Erythroblast (primary cell): ENCODE data around the gene NCAPD2.

Source experiments
- GATA1 ChIP-seq: IDR thresholded peaks from 2 replicates; pipeline ENCODE4 v1.6.1; 2011; ENCODE audit warnings: low read depth, mild to moderate bottlenecking, control low read depth, low read length, moderate library complexity
- POLR2A ChIP-seq: IDR thresholded peaks from 2 replicates; pipeline ENCODE4 v1.6.1; 2011; ENCODE audit warnings: mild to moderate bottlenecking, low read length

DNA sequence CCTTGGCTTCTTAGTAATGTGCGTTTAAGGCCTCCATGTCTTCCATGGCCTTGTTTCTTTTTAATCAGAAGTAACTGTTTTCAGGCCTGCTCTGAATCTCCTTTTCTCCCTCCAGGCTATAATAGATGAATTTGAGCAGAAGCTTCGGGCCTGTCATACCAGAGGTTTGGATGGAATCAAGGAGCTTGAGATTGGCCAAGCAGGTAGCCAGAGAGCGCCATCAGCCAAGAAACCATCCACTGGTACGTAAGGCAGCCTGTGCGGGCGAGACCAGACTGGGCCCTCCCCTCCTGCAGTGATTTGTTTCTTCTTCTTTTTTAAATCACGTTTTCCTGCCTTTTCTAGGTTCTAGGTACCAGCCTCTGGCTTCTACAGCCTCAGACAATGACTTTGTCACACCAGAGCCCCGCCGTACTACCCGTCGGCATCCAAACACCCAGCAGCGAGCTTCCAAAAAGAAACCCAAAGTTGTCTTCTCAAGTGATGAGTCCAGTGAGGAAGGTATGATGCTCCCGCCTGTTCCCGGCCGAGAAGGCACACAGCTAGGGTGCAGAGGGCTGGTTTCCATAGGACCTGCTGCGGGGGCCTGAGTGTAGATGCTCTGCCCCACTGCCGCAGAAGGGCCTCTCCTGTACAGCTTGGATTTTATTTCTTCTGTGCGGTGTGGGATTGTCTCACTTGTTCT, 36.8 kb downstream of the NCAPD2 start:
- TF ChIP-seq POLR2A, result no peak
- no peak for TF ChIP-seq GATA1
